Measurements from ENCODE around the gene ILKAP.

Gene ILKAP

DNA sequence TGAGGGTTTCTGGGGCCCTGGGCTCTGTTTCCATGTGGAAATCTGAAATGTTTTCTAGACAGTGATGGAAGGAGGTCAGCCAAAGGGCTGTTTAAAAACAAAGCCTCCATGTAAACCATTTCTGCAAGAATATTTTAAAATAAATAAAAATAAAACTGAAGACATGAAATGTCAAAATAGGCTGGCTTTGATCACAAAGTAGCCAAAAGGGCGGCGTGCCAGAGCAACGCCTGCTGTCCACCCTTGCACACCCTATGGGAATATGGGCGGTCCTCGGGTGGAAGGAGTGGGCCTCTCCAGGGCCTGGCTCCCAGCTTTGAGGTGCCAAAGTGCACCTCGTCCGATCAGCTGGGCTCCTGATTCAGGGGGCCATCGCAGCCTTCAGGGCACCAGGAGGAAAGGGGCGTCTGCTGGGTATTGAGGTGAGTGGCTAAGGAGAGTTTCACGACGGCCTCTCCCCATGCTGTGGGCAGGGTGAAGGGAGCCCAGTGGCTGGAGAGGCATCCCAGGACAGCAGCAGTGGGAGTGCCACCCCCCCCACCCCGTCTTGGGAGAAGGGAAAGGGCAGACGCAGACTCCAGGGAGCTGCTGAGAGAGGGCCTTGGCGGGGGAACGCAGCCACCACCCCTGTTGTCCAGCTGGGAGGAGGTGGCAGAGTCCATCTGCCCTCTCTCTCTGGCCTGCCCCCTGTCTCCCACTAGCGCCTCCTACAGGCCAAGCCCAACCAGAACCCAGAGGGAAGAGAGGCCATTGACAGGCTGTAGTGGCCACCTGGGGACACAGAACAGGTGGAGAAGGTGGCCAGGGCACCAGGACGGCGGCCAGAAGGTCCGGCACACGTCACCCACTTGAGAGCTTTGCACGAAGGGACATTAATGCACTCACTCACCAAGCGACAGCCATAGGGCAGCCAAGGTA, 50.5 kb downstream of the ILKAP start:
- Histone ChIP-seq H3K27me3 (ENCODE audit: control insufficient read depth, insufficient read depth, low read length) (no peaks in the 10 kb centered on the region), H3K9me3 (replicated peaks; ENCODE audit: low read length) (no peaks in the 10 kb centered on the region)

DNA sequence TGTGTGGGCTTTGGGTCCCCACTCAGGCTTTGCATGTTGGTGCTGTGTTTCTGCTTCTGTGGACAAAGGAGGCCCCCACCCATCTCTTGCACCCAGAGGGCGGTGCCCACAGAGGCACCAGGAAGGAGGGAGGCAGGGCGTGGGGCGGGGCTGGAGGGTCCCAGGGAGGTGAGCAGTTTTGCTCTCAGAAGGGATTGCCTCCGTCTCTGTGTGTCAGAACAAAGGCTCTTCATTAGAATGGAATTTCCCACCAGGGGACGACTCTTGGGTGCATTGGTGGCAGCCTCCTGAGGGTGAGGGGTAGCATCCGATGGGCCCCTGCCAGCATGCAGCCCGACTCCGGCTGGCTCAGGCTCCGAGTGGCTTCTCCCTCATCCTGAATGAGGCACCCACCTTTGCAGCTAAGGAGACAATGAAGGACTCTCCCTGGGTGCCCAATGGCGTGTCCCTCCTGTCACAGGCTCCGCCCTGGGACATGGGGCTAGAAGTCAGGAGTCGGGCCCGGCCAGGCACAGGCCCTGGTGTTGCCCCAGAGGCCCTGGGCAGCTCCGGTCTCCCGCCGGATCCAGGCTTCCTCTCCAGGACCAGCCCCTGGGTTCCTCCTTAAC, 51.8 kb downstream of the ILKAP start:
- Histone ChIP-seq H3K9ac (ENCODE audit: low read depth, low read length) (no peak overlapping the region), H3K9me3 (replicated peaks; ENCODE audit: low read length) (no peaks in the 10 kb centered on the region), H3K27me3 (ENCODE audit: control insufficient read depth, insufficient read depth, low read length) (no peaks in the 10 kb centered on the region), H3K4me3 (ENCODE audit: low read length) (no peak overlapping the region), H3K4me2 (ENCODE audit: low read length) (no peak overlapping the region), H3K36me3 (ENCODE audit: insufficient read depth, low read length) (no peaks in the 10 kb centered on the region), H3K4me1 (ENCODE audit: control insufficient read depth, insufficient read depth, low read length) (peaks cover 13% of the 10 kb centered on the region)

More for the DNA sequence above, 50.5 kb downstream of the ILKAP start:
- Histone ChIP-seq H3K36me3 (ENCODE audit: insufficient read depth, low read length) (no peaks in the 10 kb centered on the region), H3K4me2 (ENCODE audit: low read length) (no peak overlapping the region), H3K9ac (ENCODE audit: low read depth, low read length) (no peak overlapping the region), H3K4me3 (ENCODE audit: low read length) (no peak overlapping the region), H3K4me1 (ENCODE audit: control insufficient read depth, insufficient read depth, low read length) (peaks cover 13% of the 10 kb centered on the region)

DNA sequence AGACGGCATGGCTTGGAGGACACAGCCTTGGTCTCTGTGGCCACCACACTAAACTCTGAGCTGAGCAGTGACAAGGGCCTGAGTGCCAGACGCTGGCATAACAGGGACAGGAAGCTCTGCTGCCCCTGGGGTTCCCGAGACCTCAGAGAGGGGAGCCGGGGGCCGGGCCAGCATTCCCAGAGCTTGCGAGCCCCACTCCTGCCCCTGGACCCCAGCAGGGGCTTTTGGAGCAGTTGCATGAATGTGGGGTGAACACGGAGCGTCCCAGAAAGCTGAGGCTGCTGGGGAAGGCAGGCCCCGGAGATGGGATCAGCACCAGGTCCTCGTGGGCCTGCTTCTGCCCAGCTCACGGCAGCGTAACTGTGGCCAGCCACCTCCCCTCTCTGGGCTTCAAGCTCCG, 52.3 kb downstream of the ILKAP start:
- Histone ChIP-seq H3K4me2 (ENCODE audit: low read length) (no peak overlapping the region), H3K4me1 (ENCODE audit: control insufficient read depth, insufficient read depth, low read length) (peaks cover 13% of the 10 kb centered on the region), H3K9ac (ENCODE audit: low read depth, low read length) (no peak overlapping the region), H3K4me3 (ENCODE audit: low read length) (no peak overlapping the region), H3K27me3 (ENCODE audit: control insufficient read depth, insufficient read depth, low read length) (no peaks in the 10 kb centered on the region), H3K36me3 (ENCODE audit: insufficient read depth, low read length) (no peaks in the 10 kb centered on the region), H3K9me3 (replicated peaks; ENCODE audit: low read length) (no peaks in the 10 kb centered on the region)

DNA sequence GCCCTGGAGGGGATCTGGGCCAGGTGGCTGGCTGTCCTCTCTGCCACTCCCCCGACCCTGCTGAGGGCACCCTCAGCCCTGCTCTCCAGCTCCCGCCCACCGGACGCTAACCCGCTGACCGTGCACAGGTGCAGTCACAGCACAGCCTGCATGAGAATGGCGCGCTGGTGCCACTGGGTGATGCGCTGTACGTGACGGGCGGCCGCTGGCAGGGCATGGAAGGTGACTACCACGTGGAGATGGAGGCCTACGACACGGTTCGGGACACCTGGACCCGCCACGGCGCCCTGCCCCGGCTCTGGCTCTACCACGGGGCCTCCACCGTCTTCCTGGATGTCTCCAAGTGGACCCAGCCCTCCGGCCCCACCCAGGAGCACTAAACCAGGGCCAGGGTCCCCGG, 52.8 kb downstream of the ILKAP start:
- no peak overlapping the region for H3K4me2 ChIP-seq (ENCODE audit: low read length)
- H3K4me1 ChIP-seq (ENCODE audit: control insufficient read depth, insufficient read depth, low read length), result peaks cover 8% of the 10 kb centered on the region
- no peaks in the 10 kb centered on the region for H3K36me3 ChIP-seq (ENCODE audit: insufficient read depth, low read length)
- H3K9ac ChIP-seq (ENCODE audit: low read depth, low read length), result no peak overlapping the region
- no peaks in the 10 kb centered on the region for H3K27me3 ChIP-seq (ENCODE audit: control insufficient read depth, insufficient read depth, low read length)
- H3K4me3 ChIP-seq (ENCODE audit: low read length), result no peak overlapping the region
- H3K9me3 ChIP-seq (replicated peaks; ENCODE audit: low read length), result no peaks in the 10 kb centered on the region

DNA sequence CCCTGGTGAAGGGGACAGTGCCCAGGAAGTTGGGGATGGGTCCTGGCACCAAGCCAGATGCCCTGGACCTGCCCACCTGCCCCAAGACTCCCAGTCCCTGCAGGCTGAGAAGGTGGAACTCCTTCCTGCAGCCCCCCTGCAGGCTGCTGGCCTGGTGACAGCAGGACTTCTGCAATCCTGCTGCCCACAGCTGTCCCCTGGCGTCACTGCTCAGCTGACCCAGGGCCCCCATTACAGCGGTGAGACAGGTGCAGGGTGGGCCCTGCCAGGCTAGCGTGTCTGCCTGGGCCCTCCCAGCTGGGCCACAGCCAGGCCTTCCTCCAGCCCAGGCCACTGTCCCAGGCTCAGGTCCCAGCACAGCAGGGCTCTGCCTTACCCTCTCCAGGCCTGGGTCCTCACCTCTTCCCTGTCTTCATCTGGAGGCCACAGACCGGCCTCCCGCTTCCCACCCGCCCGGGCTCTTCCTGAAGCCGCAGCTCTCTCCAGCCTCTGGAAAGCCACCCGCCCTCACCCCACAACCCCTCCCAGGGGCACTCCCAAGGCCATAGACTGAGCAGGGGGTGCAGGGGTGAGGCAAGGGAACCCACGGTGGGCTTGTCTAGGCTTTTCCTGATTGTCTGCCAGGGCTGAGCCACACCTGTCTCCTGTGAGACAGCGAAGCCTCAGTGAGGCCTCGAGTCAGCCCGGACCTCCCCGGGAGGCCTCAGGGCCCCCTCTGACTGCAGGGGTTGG, 53.5 kb downstream of the ILKAP start:
- no peak overlapping the region for H3K9ac ChIP-seq (ENCODE audit: low read depth, low read length)
- H3K36me3 ChIP-seq (ENCODE audit: insufficient read depth, low read length), result no peaks in the 10 kb centered on the region
- peaks cover 2% of the 10 kb centered on the region for H3K4me1 ChIP-seq (ENCODE audit: control insufficient read depth, insufficient read depth, low read length)
- H3K4me3 ChIP-seq (ENCODE audit: low read length), result no peak overlapping the region
- no peaks in the 10 kb centered on the region for H3K9me3 ChIP-seq (replicated peaks; ENCODE audit: low read length)
- H3K4me2 ChIP-seq (ENCODE audit: low read length), result no peak overlapping the region
- no peaks in the 10 kb centered on the region for H3K27me3 ChIP-seq (ENCODE audit: control insufficient read depth, insufficient read depth, low read length)

DNA sequence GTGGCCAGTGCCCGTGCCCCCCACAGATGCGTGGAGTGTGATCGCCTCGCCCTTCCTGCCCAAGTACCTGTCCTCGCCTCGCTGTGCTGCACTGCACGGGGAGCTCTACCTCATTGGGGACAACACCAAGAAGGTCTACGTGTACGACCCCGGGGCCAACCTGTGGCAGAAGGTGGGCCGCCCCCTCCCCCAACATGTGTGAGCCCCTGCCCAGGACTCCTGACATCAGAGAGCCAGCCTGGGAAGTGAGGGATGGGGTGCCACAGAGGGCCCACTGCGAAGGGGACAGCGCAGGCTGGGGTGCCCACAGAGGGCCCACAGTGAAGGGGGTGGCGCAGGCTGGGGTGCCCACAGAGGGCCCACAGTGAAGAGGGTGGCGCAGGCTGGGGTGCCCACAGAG, 54.5 kb downstream of the ILKAP start:
- no peak overlapping the region for H3K9ac ChIP-seq (ENCODE audit: low read depth, low read length)
- H3K4me2 ChIP-seq (ENCODE audit: low read length), result no peak overlapping the region
- peaks cover 2% of the 10 kb centered on the region for H3K4me1 ChIP-seq (ENCODE audit: control insufficient read depth, insufficient read depth, low read length)
- no peaks in the 10 kb centered on the region for H3K36me3 ChIP-seq (ENCODE audit: insufficient read depth, low read length)
- H3K27me3 ChIP-seq (ENCODE audit: control insufficient read depth, insufficient read depth, low read length), result no peaks in the 10 kb centered on the region
- no peaks in the 10 kb centered on the region for H3K9me3 ChIP-seq (replicated peaks; ENCODE audit: low read length)
- H3K4me3 ChIP-seq (ENCODE audit: low read length), result no peak overlapping the region

DNA sequence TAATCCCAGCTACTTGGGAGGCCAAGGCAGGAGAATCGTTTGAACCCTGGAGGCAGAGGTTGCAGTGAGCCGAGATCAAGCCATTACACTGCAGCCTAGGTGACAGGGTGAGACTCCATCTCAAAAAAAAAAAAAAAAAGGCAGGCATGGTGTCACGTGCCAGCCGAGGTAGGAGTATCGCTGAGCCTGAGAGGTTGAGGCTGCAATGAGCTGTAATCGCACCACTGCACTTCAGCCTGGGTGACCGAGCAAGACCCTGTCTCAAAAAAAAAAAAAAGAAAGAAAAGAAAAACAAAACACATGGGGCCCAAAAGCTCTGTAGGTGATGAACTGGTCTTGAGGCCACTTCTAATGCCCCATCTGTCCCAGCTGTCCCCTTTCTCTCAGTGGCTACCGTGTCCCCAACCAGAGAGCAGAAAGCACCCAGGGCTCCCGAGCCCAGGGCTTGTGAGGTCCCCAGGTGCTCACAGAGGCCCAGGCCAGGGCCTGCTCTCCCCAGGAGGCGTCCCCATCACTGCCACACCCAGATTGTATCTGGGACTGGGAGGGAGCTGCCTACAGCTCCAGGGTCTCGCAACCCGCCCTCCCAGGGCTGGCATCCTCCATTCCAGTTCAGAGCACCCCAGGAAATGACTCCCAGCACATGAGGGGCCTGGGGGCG, 56.5 kb downstream of the ILKAP start:
- H3K9ac ChIP-seq (ENCODE audit: low read depth, low read length), result no peak overlapping the region
- H3K4me3 ChIP-seq (ENCODE audit: low read length), result no peak overlapping the region
- H3K4me1 ChIP-seq (ENCODE audit: control insufficient read depth, insufficient read depth, low read length), result peaks cover 22% of the 10 kb centered on the region
- H3K27me3 ChIP-seq (ENCODE audit: control insufficient read depth, insufficient read depth, low read length), result no peaks in the 10 kb centered on the region
- no peaks in the 10 kb centered on the region for H3K9me3 ChIP-seq (replicated peaks; ENCODE audit: low read length)
- H3K36me3 ChIP-seq (ENCODE audit: insufficient read depth, low read length), result no peaks in the 10 kb centered on the region
- H3K4me2 ChIP-seq (ENCODE audit: low read length), result no peak overlapping the region

DNA sequence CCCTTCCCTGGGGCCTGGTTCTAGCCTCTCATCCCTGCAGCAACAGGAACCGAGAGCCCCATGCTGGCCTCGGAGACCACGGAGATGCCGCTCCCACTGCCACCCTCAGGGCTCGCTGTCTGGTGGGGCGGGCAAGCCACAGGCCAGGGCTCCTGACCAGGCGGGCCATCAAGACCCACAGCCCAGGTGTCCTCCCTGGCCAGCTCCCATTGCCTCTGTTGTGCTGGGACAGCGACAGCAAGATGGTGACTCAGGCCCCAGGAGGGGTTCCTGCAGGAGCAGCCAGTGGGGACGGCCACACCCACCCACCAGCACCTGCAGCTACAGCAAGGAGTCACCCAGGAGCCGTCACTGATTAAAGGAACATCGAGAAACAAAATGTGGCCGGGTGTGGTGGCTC, 57.6 kb downstream of the ILKAP start:
- no peaks in the 10 kb centered on the region for H3K27me3 ChIP-seq (ENCODE audit: control insufficient read depth, insufficient read depth, low read length)
- H3K4me2 ChIP-seq (ENCODE audit: low read length), result no peak overlapping the region

DNA sequence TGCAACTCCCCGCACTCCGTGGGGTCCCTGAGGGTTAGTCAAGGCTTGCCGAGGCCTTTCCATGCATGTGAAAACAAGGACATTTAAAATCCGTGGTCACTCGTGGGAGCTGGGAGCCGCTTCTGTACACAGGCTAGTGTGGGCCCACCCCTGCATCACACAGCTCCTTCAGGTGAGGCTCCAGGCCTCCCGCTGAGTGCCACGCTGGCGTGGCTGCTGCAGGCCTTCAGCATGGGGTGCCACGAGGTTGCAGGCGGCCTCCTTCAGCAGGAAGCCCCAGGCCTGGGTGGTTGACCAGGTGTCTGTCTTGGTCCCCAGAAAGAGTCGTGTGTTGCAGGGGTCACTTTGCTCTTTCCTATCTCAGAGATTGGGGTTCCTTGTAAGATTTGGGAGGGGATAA, 58.4 kb downstream of the ILKAP start:
- Histone ChIP-seq H3K4me3 (ENCODE audit: low read length) (no peak overlapping the region), H3K4me1 (ENCODE audit: control insufficient read depth, insufficient read depth, low read length) (peaks cover 32% of the 10 kb centered on the region), H3K4me2 (ENCODE audit: low read length) (no peak overlapping the region), H3K9me3 (replicated peaks; ENCODE audit: low read length) (no peaks in the 10 kb centered on the region), H3K36me3 (ENCODE audit: insufficient read depth, low read length) (no peaks in the 10 kb centered on the region), H3K9ac (ENCODE audit: low read depth, low read length) (no peak overlapping the region), H3K27me3 (ENCODE audit: control insufficient read depth, insufficient read depth, low read length) (no peaks in the 10 kb centered on the region)

More for the DNA sequence above, 57.6 kb downstream of the ILKAP start:
- peaks cover 32% of the 10 kb centered on the region for H3K4me1 ChIP-seq (ENCODE audit: control insufficient read depth, insufficient read depth, low read length)
- H3K9ac ChIP-seq (ENCODE audit: low read depth, low read length), result no peak overlapping the region
- H3K36me3 ChIP-seq (ENCODE audit: insufficient read depth, low read length), result no peaks in the 10 kb centered on the region
- no peaks in the 10 kb centered on the region for H3K9me3 ChIP-seq (replicated peaks; ENCODE audit: low read length)
- H3K4me3 ChIP-seq (ENCODE audit: low read length), result no peak overlapping the region

DNA sequence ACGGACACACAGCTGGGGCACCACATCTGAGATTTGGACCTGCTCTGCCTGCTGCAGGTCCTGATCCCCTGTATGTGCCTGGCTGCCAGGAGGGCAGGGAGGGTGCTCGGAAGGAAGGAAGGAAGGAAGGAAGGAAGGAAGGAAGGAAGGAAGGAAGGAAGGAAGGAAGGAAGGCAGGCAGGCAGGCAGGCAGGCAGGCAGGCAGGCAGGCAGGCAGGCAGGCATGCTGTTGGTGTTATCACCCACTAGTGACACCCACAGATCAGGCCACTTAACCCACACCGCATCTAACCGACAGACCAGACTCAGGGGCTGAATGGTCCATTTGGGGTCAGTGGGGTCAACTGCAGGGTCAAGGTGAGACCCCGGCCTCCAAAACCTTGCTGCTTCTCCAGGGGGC, 59.2 kb downstream of the ILKAP start:
- no peaks in the 10 kb centered on the region for H3K9me3 ChIP-seq (replicated peaks; ENCODE audit: low read length)
- H3K4me1 ChIP-seq (ENCODE audit: control insufficient read depth, insufficient read depth, low read length), result peaks cover 36% of the 10 kb centered on the region
- no peaks in the 10 kb centered on the region for H3K36me3 ChIP-seq (ENCODE audit: insufficient read depth, low read length)
- no peaks in the 10 kb centered on the region for H3K27me3 ChIP-seq (ENCODE audit: control insufficient read depth, insufficient read depth, low read length)
- no peak overlapping the region for H3K4me3 ChIP-seq (ENCODE audit: low read length)
- peak overlapping the region; percentile 75 for H3K4me2 ChIP-seq (ENCODE audit: low read length)
- H3K9ac ChIP-seq (ENCODE audit: low read depth, low read length), result peak overlapping the region; percentile 55

Measured in skeletal muscle satellite cell (primary cell).